CD14-positive monocyte (primary cell): ENCODE results near the gene GSTA2. TPM values are rescaled to one million over a fixed set of nuclear protein-coding genes. Genes with fewer than 3 reads are reported as not detected.
"Not testable (repeated sequence)": the region's sequence is repeated elsewhere in the genome, so short reads cannot be mapped to it uniquely, and the experiment has no call there.

Source experiments
- DNase-seq, 3 donors: peaks; one replicate each; pipeline ENCODE4 v3.0.0-alpha.2; 2011 to 2022
- H2AFZ ChIP-seq: 2 replicates; pipeline ENCODE4 v1.6.0; 2012; ENCODE audit warnings: mild to moderate bottlenecking, low read depth, low read length, inconsistent platforms; ENCODE audit not compliant: insufficient read depth, poor library complexity, severe bottlenecking
- H3K27ac ChIP-seq, 2 donors: 1 replicate in 1 of 2; 2 replicates in 1 of 2; pipeline ENCODE4 v1.5.1; 2012 to 2013; ENCODE audit warnings: low read length in 2 of 2, control low read depth in 1 of 2, inconsistent platforms in 1 of 2, low read depth in 1 of 2, mild to moderate bottlenecking in 1 of 2
- H3K27me3 ChIP-seq, 2 donors: one replicate each; pipeline versions ENCODE4 v1.6.0 to v1.6.1; 2011 to 2013; ENCODE audit warnings: low read length in 2 of 2; ENCODE audit not compliant: control insufficient read depth in 2 of 2, insufficient read depth in 2 of 2
- H3K36me3 ChIP-seq, 2 donors: replicated peaks in 1 of 2; 1 replicate in 1 of 2; 2 replicates in 1 of 2; pipeline versions ENCODE4 v1.5.1 to v1.6.1; 2012 to 2013; ENCODE audit warnings: low read length in 2 of 2, control low read depth in 1 of 2, inconsistent platforms in 1 of 2, mild to moderate bottlenecking in 1 of 2; ENCODE audit not compliant: insufficient read depth in 2 of 2, control insufficient read depth in 1 of 2
- H3K4me1 ChIP-seq, 2 donors: 1 replicate in 1 of 2; 2 replicates in 1 of 2; pipeline versions ENCODE4 v1.5.1 to v1.6.1; 2012 to 2013; ENCODE audit warnings: low read length in 2 of 2, control low read depth in 1 of 2, inconsistent platforms in 1 of 2, mild to moderate bottlenecking in 1 of 2, moderate library complexity in 1 of 2; ENCODE audit not compliant: insufficient read depth in 2 of 2, control insufficient read depth in 1 of 2
- H3K4me2 ChIP-seq: replicated peaks from 2 replicates; pipeline ENCODE3; 2012; ENCODE audit warnings: low read length, moderate library complexity, mild to moderate bottlenecking; ENCODE audit not compliant: poor library complexity, severe bottlenecking; ENCODE audit errors: extremely low read depth
- H3K4me3 ChIP-seq, 3 experiments: fragments of 200-600 bp in 1 of 3; sonication (generic) in 1 of 3; replicated peaks in 1 of 3; 1 replicate in 2 of 3; 2 replicates in 1 of 3; pipeline ENCODE4 v1.5.1; 2011 to 2013; ENCODE audit warnings: low read length in 3 of 3, mild to moderate bottlenecking in 3 of 3, control low read depth in 2 of 3, low read depth in 2 of 3, inconsistent platforms in 1 of 3, moderate library complexity in 1 of 3
- H3K79me2 ChIP-seq: 2 replicates; pipeline ENCODE4 v1.6.0; 2012; ENCODE audit warnings: mild to moderate bottlenecking, control low read depth, inconsistent platforms, low read length, moderate library complexity; ENCODE audit not compliant: insufficient read depth
- H3K9ac ChIP-seq: 2 replicates; pipeline ENCODE4 v1.6.0; 2017; ENCODE audit warnings: low read length, mild to moderate bottlenecking; ENCODE audit not compliant: insufficient read depth, poor library complexity, severe bottlenecking
- H3K9me3 ChIP-seq, 2 donors: replicated peaks in 1 of 2; 1 replicate in 1 of 2; 2 replicates in 1 of 2; pipeline versions ENCODE4 v1.5.1 to v1.6.1; 2012 to 2013; ENCODE audit warnings: low read length in 2 of 2, control low read depth in 1 of 2; ENCODE audit not compliant: control insufficient read depth in 1 of 2, insufficient read depth in 1 of 2
- H4K20me1 ChIP-seq: 2 replicates; pipeline ENCODE4 v1.6.0; 2012; ENCODE audit warnings: mild to moderate bottlenecking, low read length, control low read depth, moderate library complexity; ENCODE audit not compliant: insufficient read depth
- H3K27ac Mint-ChIP-seq, 7 donors: one replicate each; pipeline ENCODE4 v1.8.0; 2020; ENCODE audit warnings: mild to moderate bottlenecking in 7 of 7, mixed read lengths in 7 of 7, moderate library complexity in 6 of 7, inconsistent platforms in 2 of 7
- H3K27me3 Mint-ChIP-seq, 3 donors: one replicate each; pipeline ENCODE4 v1.8.0; 2021 to 2022; ENCODE audit warnings: low read depth in 3 of 3, mild to moderate bottlenecking in 3 of 3, mixed read lengths in 3 of 3, moderate library complexity in 3 of 3, inconsistent platforms in 1 of 3
- H3K36me3 Mint-ChIP-seq, 2 donors: one replicate each; pipeline ENCODE4 v1.8.0; 2020; ENCODE audit warnings: mixed read lengths in 2 of 2, inconsistent platforms in 1 of 2, mild to moderate bottlenecking in 1 of 2
- H3K4me1 Mint-ChIP-seq: one replicate; pipeline ENCODE4 v1.8.0; 2020; ENCODE audit warnings: mild to moderate bottlenecking, mixed read lengths
- H3K4me3 Mint-ChIP-seq, 2 donors: one replicate each; pipeline ENCODE4 v1.8.0; 2020; ENCODE audit warnings: mild to moderate bottlenecking in 2 of 2, mixed read lengths in 2 of 2, moderate library complexity in 1 of 2
- H3K9me3 Mint-ChIP-seq, 7 donors: one replicate each; pipeline ENCODE4 v1.8.0; 2020 to 2022; ENCODE audit warnings: mixed read lengths in 7 of 7, mild to moderate bottlenecking in 6 of 7, moderate library complexity in 6 of 7, inconsistent platforms in 2 of 7
- WGBS: methylation state at CpG from one replicate; pipeline ENCODE4 v1.1.5; 2013; ENCODE audit warnings: missing lambda C conversion rate; ENCODE audit not compliant: insufficient coverage; 5-methylcytosine and 5-hydroxymethylcytosine counted together
- intact Hi-C, 2 donors: fragments of 100-400 bp; cut with micrococcal nuclease; formaldehyde crosslinking; loops; one replicate each; pipeline versions ENCODE4 v1.15.0 to v1.15.1; 2023
- polyA plus RNA-seq, 3 donors: library from polyadenylated mRNA; depleted of rRNA in 1 of 3; unstranded in 2 of 3; stranded (reverse) in 1 of 3; fragments of 300-500 nt in 2 of 3; fragments of >200 nt in 1 of 3; fragmentation: Illumina TruSeq in 2 of 3; gene quantifications; 1 replicate in 2 of 3; 2 replicates in 1 of 3; pipeline ENCODE4 v1.2.3, GENCODE V29; 2012 to 2021
- TF ChIP-seq, protein P1 (sequence below): fragments of 200-600 bp; IDR thresholded peaks from one replicate; pipeline ENCODE4 v1.8.0; 2022; ENCODE audit warnings: antibody characterized with exemption, mild to moderate bottlenecking

The GSTA2 gene
- polyA plus RNA-seq, 3 donors: not detected

- H3K4me1 Mint-ChIP-seq: no peaks in the 10 kb centered on the region
- no peaks in the 10 kb centered on the region for H4K20me1 ChIP-seq
- no peak overlapping the region for H3K27ac ChIP-seq
- peaks cover 0 to 3% (median 0%) of the 10 kb centered on the region in 7 donors for H3K9me3 Mint-ChIP-seq
- 100% methylated on average over 1 of the region's 1 CpG for WGBS
- H3K36me3 ChIP-seq: no peaks in the 10 kb centered on the region
- no peaks in the 10 kb centered on the region for H3K79me2 ChIP-seq
- H3K27me3 ChIP-seq: no peaks in the 10 kb centered on the region
- no peak overlapping the region for H3K4me3 Mint-ChIP-seq
- peaks cover 0 to 8% (median 4%) of the 10 kb centered on the region in 3 donors for H3K27me3 Mint-ChIP-seq
- H3K27ac Mint-ChIP-seq: no peak overlapping the region
- intact Hi-C loops: no loop called here
- no peak overlapping the region for H3K4me3 ChIP-seq
- no peaks in the 10 kb centered on the region for H3K9me3 ChIP-seq
- H3K4me2 ChIP-seq: no peak overlapping the region
- no peak overlapping the region for H3K9ac ChIP-seq
- no peak for DNase-seq
- no peaks in the 10 kb centered on the region for H3K4me1 ChIP-seq
- no peaks in the 10 kb centered on the region for H3K36me3 Mint-ChIP-seq
- H2AFZ ChIP-seq: no peak overlapping the region
- TF ChIP-seq, protein P1, sequence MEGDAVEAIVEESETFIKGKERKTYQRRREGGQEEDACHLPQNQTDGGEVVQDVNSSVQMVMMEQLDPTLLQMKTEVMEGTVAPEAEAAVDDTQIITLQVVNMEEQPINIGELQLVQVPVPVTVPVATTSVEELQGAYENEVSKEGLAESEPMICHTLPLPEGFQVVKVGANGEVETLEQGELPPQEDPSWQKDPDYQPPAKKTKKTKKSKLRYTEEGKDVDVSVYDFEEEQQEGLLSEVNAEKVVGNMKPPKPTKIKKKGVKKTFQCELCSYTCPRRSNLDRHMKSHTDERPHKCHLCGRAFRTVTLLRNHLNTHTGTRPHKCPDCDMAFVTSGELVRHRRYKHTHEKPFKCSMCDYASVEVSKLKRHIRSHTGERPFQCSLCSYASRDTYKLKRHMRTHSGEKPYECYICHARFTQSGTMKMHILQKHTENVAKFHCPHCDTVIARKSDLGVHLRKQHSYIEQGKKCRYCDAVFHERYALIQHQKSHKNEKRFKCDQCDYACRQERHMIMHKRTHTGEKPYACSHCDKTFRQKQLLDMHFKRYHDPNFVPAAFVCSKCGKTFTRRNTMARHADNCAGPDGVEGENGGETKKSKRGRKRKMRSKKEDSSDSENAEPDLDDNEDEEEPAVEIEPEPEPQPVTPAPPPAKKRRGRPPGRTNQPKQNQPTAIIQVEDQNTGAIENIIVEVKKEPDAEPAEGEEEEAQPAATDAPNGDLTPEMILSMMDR: no peak
Observed at GRCh38 chr6:52802806-52803205, 39.5 kb upstream of the GSTA2 start.

- H3K4me1 ChIP-seq: no peaks in the 10 kb centered on the region
- no peaks in the 10 kb centered on the region for H3K9me3 ChIP-seq
- DNase-seq: no peak
- H3K9me3 Mint-ChIP-seq: peaks cover 0 to 3% (median 0%) of the 10 kb centered on the region in 7 donors
- peaks cover 0 to 8% (median 4%) of the 10 kb centered on the region in 3 donors for H3K27me3 Mint-ChIP-seq
- no peaks in the 10 kb centered on the region for H3K36me3 Mint-ChIP-seq
- intact Hi-C loops: no loop called here
- H3K4me2 ChIP-seq: no peak overlapping the region
- no peak overlapping the region for H3K9ac ChIP-seq
- TF ChIP-seq, protein P1: no peak
- no peak overlapping the region for H3K27ac ChIP-seq
- H3K36me3 ChIP-seq: no peaks in the 10 kb centered on the region
- WGBS: no CpG with 5 or more reads among the region's 2 CpGs
- no peak overlapping the region for H2AFZ ChIP-seq
- no peaks in the 10 kb centered on the region for H3K27me3 ChIP-seq
- no peaks in the 10 kb centered on the region for H3K79me2 ChIP-seq
- H3K4me1 Mint-ChIP-seq: no peaks in the 10 kb centered on the region
- H3K27ac Mint-ChIP-seq: no peak overlapping the region
- no peaks in the 10 kb centered on the region for H4K20me1 ChIP-seq
- no peak overlapping the region for H3K4me3 Mint-ChIP-seq
- no peak overlapping the region for H3K4me3 ChIP-seq
Observed at GRCh38 chr6:52801188-52801841, 38.0 kb upstream of the GSTA2 start.

- H3K9me3 ChIP-seq, H3K79me2 ChIP-seq, H3K36me3 ChIP-seq, H3K4me3 ChIP-seq, H3K4me2 ChIP-seq, H3K4me1 Mint-ChIP-seq, DNase-seq, H3K27ac Mint-ChIP-seq, H3K36me3 Mint-ChIP-seq, H3K4me1 ChIP-seq, H3K9ac ChIP-seq, H3K4me3 Mint-ChIP-seq, H3K27me3 Mint-ChIP-seq, H3K27me3 ChIP-seq, H4K20me1 ChIP-seq, H3K27ac ChIP-seq, intact Hi-C loops, H3K9me3 Mint-ChIP-seq, H2AFZ ChIP-seq: not testable (repeated sequence)
- WGBS: no CpG with 5 or more reads among the region's 1 CpG
Observed at GRCh38 chr6:52799272-52799671, 36.0 kb upstream of the GSTA2 start.
